A673 (cell line): ENCODE measurements around the gene TUBA3E. TPM values are rescaled to one million over a fixed set of nuclear protein-coding genes. Genes with fewer than 3 reads are reported as not detected.
"Not testable (repeated sequence)": the region's sequence is repeated elsewhere in the genome, so short reads cannot be mapped to it uniquely, and the experiment has no call there.

ENCODE experiments used
- BruUV-seq: library from RNA; stranded (reverse); fragments of 400-500 nt; replicated peaks from 2 replicates; lab custom pipeline; 2021; lab: Mats Ljungman, UMichigan
- CTCF ChIA-PET: fragments of 300-600 bp; sonication (Branson Sonifier 250); formaldehyde crosslinking; loops from one replicate; lab custom pipeline; 2022; ENCODE audit warnings: antibody characterized with exemption; lab: Charles Lee
- POLR2A ChIA-PET: fragments of 300-600 bp; sonication (Branson Sonifier 250); formaldehyde crosslinking; loops from one replicate; lab custom pipeline; 2022; ENCODE audit warnings: antibody characterized with exemption; ENCODE audit not compliant: low non-redundant PET; lab: Charles Lee
- DNase-seq: peaks from one replicate; pipeline ENCODE4 v3.0.0-alpha.2; 2015; ENCODE audit warnings: low spot score
- H3K27ac ChIP-seq: fragments of 200-600 bp; sonication (generic); 2 replicates; pipeline ENCODE4 v1.5.1; 2016; ENCODE audit warnings: mixed run types, low read depth, mild to moderate bottlenecking, mixed read lengths, antibody characterized with exemption, low read length; ENCODE audit not compliant: poor library complexity, severe bottlenecking
- H3K27me3 ChIP-seq: fragments of 200-600 bp; sonication (generic); replicated peaks from 2 replicates; pipeline ENCODE4 v1.6.1; 2017; ENCODE audit warnings: mixed run types, low read depth, mild to moderate bottlenecking, mixed read lengths, antibody characterized with exemption, low read length; ENCODE audit not compliant: insufficient read depth, poor library complexity
- H3K36me3 ChIP-seq: fragments of 200-600 bp; sonication (generic); 2 replicates; pipeline ENCODE4 v1.6.1; 2016; ENCODE audit warnings: mixed run types, mild to moderate bottlenecking, mixed read lengths, antibody characterized with exemption, low read length; ENCODE audit not compliant: insufficient read depth, poor library complexity, severe bottlenecking
- H3K4me1 ChIP-seq: fragments of 200-600 bp; sonication (generic); 2 replicates; pipeline ENCODE4 v1.6.1; 2017; ENCODE audit warnings: mixed run types, mild to moderate bottlenecking, mixed read lengths, antibody characterized with exemption, low read length; ENCODE audit not compliant: insufficient read depth, poor library complexity, severe bottlenecking
- H3K4me3 ChIP-seq: fragments of 200-600 bp; sonication (generic); 2 replicates; pipeline ENCODE4 v1.5.1; 2016; ENCODE audit warnings: low read depth, mixed run types, mild to moderate bottlenecking, mixed read lengths, low read length; ENCODE audit not compliant: poor library complexity, severe bottlenecking
- H3K9me3 ChIP-seq: fragments of 200-600 bp; sonication (generic); 2 replicates; pipeline ENCODE4 v1.6.1; 2016; ENCODE audit warnings: mixed run types, low read depth, mild to moderate bottlenecking, mixed read lengths, antibody characterized with exemption, low read length; ENCODE audit not compliant: poor library complexity, severe bottlenecking
- CTCF ChIP-seq: fragments of 300-800, 200-600 bp; sonication (generic); conservative IDR thresholded peaks from 2 replicates; pipeline ENCODE4 v1.5.1; 2017; ENCODE audit warnings: low read depth, mild to moderate bottlenecking, antibody characterized with exemption, low read length, moderate library complexity, mixed read lengths
- EZH2 ChIP-seq: fragments of 200-600 bp; sonication (generic); IDR thresholded peaks from 2 replicates; pipeline ENCODE4 v1.6.1; 2017; ENCODE audit warnings: borderline replicate concordance, low read depth, mild to moderate bottlenecking, mixed read lengths, antibody characterized with exemption, low read length; ENCODE audit not compliant: poor library complexity, severe bottlenecking
- intact Hi-C: fragments of 100-400 bp; cut with micrococcal nuclease; formaldehyde crosslinking; loops from one replicate; pipeline ENCODE4 v1.10.0; 2022; ENCODE audit not compliant: unreplicated experiment
- total RNA-seq: library from RNA; stranded (reverse); gene quantifications from 2 replicates; pipeline ENCODE4 v1.2.3, GENCODE V29; 2021

The TUBA3E gene
- total RNA-seq, 1 experiment from 2014 or later: not detected

GRCh38 chr2:130243359-130243758, 45.1 kb upstream of the TUBA3E start:
- BruUV-seq: no TSS peak
- no peak for TF ChIP-seq EZH2
- TF ChIP-seq CTCF: no peak
- H3K27ac ChIP-seq: no peak overlapping the region
- POLR2A ChIA-PET: no interaction called here
- H3K27me3 ChIP-seq: peaks cover 26% of the 10 kb centered on the region
- no peaks in the 10 kb centered on the region for H3K9me3 ChIP-seq
- no peaks in the 10 kb centered on the region for H3K4me1 ChIP-seq
- no peak overlapping the region for H3K4me3 ChIP-seq
- intact Hi-C loops: no loop called here
- DNase-seq: no peak
- no peaks in the 10 kb centered on the region for H3K36me3 ChIP-seq
- CTCF ChIA-PET: no interaction called here

DNA sequence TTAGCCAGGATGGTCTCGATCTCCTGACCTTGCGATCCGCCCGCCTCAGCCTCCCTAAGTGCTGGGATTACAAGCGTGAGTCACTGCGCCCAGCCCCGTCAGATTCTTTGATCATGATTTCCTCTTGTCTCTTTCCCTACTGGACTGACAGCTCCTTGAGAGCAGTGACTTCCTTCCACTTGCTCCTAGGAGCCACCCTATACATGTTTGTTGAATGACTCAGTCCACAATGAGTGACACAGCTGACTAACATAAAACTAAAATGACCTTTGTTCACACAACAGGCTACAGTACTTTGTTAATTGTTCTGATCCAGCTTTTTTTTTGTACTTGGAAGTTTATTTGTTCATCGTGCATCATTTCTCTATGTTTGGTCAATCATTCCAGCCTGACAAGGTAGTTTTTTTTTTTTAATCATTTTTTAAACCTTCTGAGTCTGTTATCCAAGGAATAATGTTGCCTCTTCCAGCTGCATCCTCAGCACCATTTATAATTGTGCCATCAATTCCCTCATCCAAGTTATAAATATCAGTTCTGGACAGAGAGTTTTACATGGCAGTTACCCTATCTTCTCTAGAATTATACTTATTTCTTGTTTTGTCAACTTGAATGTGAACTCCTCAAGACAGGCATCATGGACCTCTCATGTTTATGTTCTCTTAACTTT, 42.9 kb upstream of the TUBA3E start:
- POLR2A ChIA-PET: no interaction called here
- H3K4me3 ChIP-seq: no peak overlapping the region
- intact Hi-C loops: no loop called here
- H3K36me3 ChIP-seq: no peaks in the 10 kb centered on the region
- BruUV-seq: no TSS peak
- CTCF ChIA-PET: no interaction called here
- no peaks in the 10 kb centered on the region for H3K9me3 ChIP-seq
- peak; percentile 21 for DNase-seq
- TF ChIP-seq EZH2 (no peak), CTCF (no peak)
- peaks cover 21% of the 10 kb centered on the region for H3K27me3 ChIP-seq
- no peak overlapping the region for H3K27ac ChIP-seq
- H3K4me1 ChIP-seq: no peaks in the 10 kb centered on the region

DNA sequence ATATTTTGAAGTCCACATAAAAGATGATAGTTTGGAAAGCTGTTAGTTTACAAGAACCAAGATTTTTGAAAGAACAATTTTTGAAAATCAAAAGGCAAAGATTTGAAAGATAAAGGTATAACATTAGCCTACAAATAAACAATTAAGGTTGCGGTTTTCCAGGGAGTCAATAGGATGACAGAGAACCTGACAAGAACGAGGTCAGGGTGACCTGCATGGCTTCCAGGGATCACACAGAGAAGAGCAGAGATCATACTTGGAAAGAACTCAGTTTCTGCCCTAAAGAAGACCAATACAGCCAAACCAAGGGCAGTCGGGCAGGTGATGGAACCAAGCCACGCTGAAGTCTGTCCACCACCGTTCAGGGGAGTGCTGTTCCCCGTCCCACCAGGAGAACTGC, 41.3 kb upstream of the TUBA3E start:
- H3K27me3 ChIP-seq: peaks cover 21% of the 10 kb centered on the region
- H3K4me3 ChIP-seq, CTCF ChIA-PET, H3K27ac ChIP-seq, intact Hi-C loops, H3K36me3 ChIP-seq, H3K4me1 ChIP-seq, H3K9me3 ChIP-seq, POLR2A ChIA-PET, BruUV-seq, DNase-seq: not testable (repeated sequence)

DNA sequence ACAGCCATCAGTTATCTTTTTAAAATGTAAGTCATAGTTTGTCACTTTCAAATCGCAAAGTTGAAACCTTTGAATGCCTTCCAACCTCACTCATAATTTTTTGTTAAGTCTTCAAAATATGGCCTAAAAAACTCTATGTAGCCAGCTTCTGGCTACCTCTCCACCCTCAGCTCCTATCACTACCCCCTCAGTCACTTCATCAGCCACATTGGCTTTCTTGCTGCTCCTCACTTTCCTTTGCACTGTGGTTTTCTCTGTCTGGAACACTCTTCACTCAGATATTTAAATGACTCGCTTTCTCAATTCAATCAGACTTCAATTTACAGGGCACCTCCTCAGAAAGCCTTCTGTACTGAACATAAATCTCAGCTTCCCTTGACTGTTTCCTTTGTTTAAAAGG, 34.8 kb upstream of the TUBA3E start:
- H3K36me3 ChIP-seq, H3K27me3 ChIP-seq, H3K27ac ChIP-seq, H3K4me1 ChIP-seq, CTCF ChIA-PET, H3K4me3 ChIP-seq, POLR2A ChIA-PET, DNase-seq, intact Hi-C loops, H3K9me3 ChIP-seq, BruUV-seq: not testable (repeated sequence)
